Measurements from ENCODE around the gene GPRC5B. TPM values are rescaled to one million over a fixed set of nuclear protein-coding genes. Genes with fewer than 3 reads are reported as not detected.

GPRC5B gene
- total and polyA plus RNA-seq, 2 of the 8 experiments (the other 6 are each of a cell fraction or from before 2014, with no cell fraction given): 106 to 160 TPM

DNA sequence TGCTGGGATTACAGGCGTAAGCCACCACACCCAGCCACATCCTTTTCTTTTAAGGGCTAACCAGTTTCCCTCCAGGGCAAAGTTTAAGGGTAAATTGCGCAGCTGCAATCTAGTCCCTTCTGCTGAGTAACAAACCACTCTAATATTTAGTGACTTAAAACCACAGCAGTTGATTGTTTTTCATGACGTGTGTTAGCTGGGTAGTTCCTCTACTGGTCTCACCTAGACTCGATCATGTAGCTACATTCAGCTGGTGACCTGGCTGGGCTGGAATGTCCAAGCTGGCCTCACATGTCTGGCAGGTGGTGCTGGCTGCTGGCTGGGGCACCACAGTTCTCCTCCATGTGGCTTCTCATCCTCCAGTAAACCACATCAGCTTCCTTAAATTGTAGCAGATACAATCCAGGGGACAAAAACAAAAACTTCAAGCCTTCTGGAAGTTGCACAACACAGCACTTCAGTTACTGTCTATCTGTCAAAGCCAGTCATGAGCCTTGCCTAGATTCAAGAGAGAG is 75.5 kb downstream of the GPRC5B start (continued):
- TF ChIP-seq, protein P1, sequence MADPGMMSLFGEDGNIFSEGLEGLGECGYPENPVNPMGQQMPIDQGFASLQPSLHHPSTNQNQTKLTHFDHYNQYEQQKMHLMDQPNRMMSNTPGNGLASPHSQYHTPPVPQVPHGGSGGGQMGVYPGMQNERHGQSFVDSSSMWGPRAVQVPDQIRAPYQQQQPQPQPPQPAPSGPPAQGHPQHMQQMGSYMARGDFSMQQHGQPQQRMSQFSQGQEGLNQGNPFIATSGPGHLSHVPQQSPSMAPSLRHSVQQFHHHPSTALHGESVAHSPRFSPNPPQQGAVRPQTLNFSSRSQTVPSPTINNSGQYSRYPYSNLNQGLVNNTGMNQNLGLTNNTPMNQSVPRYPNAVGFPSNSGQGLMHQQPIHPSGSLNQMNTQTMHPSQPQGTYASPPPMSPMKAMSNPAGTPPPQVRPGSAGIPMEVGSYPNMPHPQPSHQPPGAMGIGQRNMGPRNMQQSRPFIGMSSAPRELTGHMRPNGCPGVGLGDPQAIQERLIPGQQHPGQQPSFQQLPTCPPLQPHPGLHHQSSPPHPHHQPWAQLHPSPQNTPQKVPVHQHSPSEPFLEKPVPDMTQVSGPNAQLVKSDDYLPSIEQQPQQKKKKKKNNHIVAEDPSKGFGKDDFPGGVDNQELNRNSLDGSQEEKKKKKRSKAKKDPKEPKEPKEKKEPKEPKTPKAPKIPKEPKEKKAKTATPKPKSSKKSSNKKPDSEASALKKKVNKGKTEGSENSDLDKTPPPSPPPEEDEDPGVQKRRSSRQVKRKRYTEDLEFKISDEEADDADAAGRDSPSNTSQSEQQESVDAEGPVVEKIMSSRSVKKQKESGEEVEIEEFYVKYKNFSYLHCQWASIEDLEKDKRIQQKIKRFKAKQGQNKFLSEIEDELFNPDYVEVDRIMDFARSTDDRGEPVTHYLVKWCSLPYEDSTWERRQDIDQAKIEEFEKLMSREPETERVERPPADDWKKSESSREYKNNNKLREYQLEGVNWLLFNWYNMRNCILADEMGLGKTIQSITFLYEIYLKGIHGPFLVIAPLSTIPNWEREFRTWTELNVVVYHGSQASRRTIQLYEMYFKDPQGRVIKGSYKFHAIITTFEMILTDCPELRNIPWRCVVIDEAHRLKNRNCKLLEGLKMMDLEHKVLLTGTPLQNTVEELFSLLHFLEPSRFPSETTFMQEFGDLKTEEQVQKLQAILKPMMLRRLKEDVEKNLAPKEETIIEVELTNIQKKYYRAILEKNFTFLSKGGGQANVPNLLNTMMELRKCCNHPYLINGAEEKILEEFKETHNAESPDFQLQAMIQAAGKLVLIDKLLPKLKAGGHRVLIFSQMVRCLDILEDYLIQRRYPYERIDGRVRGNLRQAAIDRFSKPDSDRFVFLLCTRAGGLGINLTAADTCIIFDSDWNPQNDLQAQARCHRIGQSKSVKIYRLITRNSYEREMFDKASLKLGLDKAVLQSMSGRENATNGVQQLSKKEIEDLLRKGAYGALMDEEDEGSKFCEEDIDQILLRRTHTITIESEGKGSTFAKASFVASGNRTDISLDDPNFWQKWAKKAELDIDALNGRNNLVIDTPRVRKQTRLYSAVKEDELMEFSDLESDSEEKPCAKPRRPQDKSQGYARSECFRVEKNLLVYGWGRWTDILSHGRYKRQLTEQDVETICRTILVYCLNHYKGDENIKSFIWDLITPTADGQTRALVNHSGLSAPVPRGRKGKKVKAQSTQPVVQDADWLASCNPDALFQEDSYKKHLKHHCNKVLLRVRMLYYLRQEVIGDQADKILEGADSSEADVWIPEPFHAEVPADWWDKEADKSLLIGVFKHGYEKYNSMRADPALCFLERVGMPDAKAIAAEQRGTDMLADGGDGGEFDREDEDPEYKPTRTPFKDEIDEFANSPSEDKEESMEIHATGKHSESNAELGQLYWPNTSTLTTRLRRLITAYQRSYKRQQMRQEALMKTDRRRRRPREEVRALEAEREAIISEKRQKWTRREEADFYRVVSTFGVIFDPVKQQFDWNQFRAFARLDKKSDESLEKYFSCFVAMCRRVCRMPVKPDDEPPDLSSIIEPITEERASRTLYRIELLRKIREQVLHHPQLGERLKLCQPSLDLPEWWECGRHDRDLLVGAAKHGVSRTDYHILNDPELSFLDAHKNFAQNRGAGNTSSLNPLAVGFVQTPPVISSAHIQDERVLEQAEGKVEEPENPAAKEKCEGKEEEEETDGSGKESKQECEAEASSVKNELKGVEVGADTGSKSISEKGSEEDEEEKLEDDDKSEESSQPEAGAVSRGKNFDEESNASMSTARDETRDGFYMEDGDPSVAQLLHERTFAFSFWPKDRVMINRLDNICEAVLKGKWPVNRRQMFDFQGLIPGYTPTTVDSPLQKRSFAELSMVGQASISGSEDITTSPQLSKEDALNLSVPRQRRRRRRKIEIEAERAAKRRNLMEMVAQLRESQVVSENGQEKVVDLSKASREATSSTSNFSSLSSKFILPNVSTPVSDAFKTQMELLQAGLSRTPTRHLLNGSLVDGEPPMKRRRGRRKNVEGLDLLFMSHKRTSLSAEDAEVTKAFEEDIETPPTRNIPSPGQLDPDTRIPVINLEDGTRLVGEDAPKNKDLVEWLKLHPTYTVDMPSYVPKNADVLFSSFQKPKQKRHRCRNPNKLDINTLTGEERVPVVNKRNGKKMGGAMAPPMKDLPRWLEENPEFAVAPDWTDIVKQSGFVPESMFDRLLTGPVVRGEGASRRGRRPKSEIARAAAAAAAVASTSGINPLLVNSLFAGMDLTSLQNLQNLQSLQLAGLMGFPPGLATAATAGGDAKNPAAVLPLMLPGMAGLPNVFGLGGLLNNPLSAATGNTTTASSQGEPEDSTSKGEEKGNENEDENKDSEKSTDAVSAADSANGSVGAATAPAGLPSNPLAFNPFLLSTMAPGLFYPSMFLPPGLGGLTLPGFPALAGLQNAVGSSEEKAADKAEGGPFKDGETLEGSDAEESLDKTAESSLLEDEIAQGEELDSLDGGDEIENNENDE (IDR thresholded peaks at IDR 0.05; ENCODE audit: insufficient replicate concordance, low read length): no peak
